ENCODE measurements around the gene SLC16A11. TPM values are rescaled to one million over a fixed set of nuclear protein-coding genes. Genes with fewer than 3 reads are reported as not detected.

The SLC16A11 gene
- total and polyA plus RNA-seq, 2 of the 4 experiments (the other 2 are of a cell fraction): not detected

GRCh38 chr17:7041607-7042500 is 2.0 kb downstream of the SLC16A11 start (continued):
- no peak for TF ChIP-seq SMC3 (IDR thresholded peaks at IDR 0.05; ENCODE audit: low read depth, low read length)

GRCh38 chr17:7039832-7040231 is 4.1 kb downstream of the SLC16A11 start:
- intact Hi-C loops (cut with micrococcal nuclease): loop anchor here (10.0 kb wide), 1 partner anchor 525 kb away; the partner anchor contains the start of gene SENP3
- peaks cover 11% of the 10 kb centered on the region for H3K4me1 ChIP-seq (ENCODE audit: control insufficient read depth, insufficient read depth, low read length)
- H3K36me3 ChIP-seq (ENCODE audit: control insufficient read depth, insufficient read depth, low read length): no peaks in the 10 kb centered on the region
- peaks cover 25% of the 10 kb centered on the region for H3K27me3 ChIP-seq (ENCODE audit: control insufficient read depth, insufficient read depth, low read length)
- CTCF ChIA-PET: no interaction called here
- H3K23ac ChIP-seq (ENCODE audit: low read depth, low read length): no peak overlapping the region
- H4K91ac ChIP-seq (ENCODE audit: insufficient read depth, low read depth, low read length): no peak overlapping the region
- H4K5ac ChIP-seq (ENCODE audit: low read depth, low read length): no peak overlapping the region
- no peaks in the 10 kb centered on the region for H4K20me1 ChIP-seq (ENCODE audit: insufficient read depth, low read length)
- no peak for ATAC-seq (ENCODE audit: low read depth)
- no peak for DNase-seq
- H3K56ac ChIP-seq (ENCODE audit: extremely low read depth, insufficient read depth, low read length): no peak overlapping the region
- no peak overlapping the region for H3K14ac ChIP-seq (replicated peaks; ENCODE audit: low read depth, low read length)
- no peak overlapping the region for H2BK15ac ChIP-seq (ENCODE audit: low read depth, low read length)
- H3K4me2 ChIP-seq (ENCODE audit: low read depth, low read length): no peak overlapping the region
- dilution Hi-C loops (cut with HindIII; ENCODE audit: low sequenced_read_pairs, unreplicated experiment): no loop called here
- WGBS, 2 experiments (ENCODE audit: extremely low coverage in 2 of 2, insufficient read length in 1 of 2): no CpG with 5 or more reads among the region's 5 CpGs
- no peaks in the 10 kb centered on the region for H3K9me3 ChIP-seq (ENCODE audit: control insufficient read depth, insufficient read depth, low read length)
- H3K18ac ChIP-seq (ENCODE audit: low read depth, low read length): no peak overlapping the region
- no peak overlapping the region for H2AK9ac ChIP-seq (replicated peaks; ENCODE audit: low read depth, low read length, poor library complexity)
- no peak overlapping the region for H2BK5ac ChIP-seq (ENCODE audit: low read depth, low read length, poor library complexity, severe bottlenecking)
- H3K4me3 ChIP-seq (ENCODE audit: insufficient read depth, low read depth, low read length): no peak overlapping the region
- H2BK20ac ChIP-seq (ENCODE audit: low read depth, low read length): no peak overlapping the region
- H3K27ac ChIP-seq (ENCODE audit: insufficient read depth, low read length): no peak overlapping the region
- TF ChIP-seq CHD1 (IDR thresholded peaks at IDR 0.05; ENCODE audit: low read depth, low read length) (no peak), RFX5 (IDR thresholded peaks at IDR 0.05; ENCODE audit: low read depth, low read length) (no peak), RAD21 (IDR thresholded peaks at IDR 0.05; ENCODE audit: low read length) (no peak), POLR2A (IDR thresholded peaks at IDR 0.05; ENCODE audit: low read depth, low read length) (no peak), MAZ (IDR thresholded peaks at IDR 0.05; ENCODE audit: borderline replicate concordance, low read depth, low read length) (no peak), SMC3 (IDR thresholded peaks at IDR 0.05; ENCODE audit: low read depth, low read length) (no peak), NFE2L2 (IDR thresholded peaks at IDR 0.05; ENCODE audit: low read depth, low read length) (no peak), MAFK (IDR thresholded peaks at IDR 0.05; ENCODE audit: low read depth, low read length) (no peak), USF2 (IDR thresholded peaks at IDR 0.05; ENCODE audit: low read depth, low read length) (no peak), CEBPB (IDR thresholded peaks at IDR 0.05; ENCODE audit: low read depth, low read length) (no peak), CTCF (conservative IDR thresholded peaks at IDR 0.05; ENCODE audit: low read depth, low read length) (no peak)
- TF ChIP-seq, protein P1, sequence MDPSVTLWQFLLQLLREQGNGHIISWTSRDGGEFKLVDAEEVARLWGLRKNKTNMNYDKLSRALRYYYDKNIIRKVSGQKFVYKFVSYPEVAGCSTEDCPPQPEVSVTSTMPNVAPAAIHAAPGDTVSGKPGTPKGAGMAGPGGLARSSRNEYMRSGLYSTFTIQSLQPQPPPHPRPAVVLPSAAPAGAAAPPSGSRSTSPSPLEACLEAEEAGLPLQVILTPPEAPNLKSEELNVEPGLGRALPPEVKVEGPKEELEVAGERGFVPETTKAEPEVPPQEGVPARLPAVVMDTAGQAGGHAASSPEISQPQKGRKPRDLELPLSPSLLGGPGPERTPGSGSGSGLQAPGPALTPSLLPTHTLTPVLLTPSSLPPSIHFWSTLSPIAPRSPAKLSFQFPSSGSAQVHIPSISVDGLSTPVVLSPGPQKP (IDR thresholded peaks at IDR 0.05; ENCODE audit: borderline replicate concordance, low read depth, low read length): no peak
- H3K79me1 ChIP-seq (ENCODE audit: low read depth in 1 of 2, low read length in 2 of 2): peaks cover 5 to 17% of the 10 kb centered on the region in 2 experiments; a peak in 1 of 4 replicates
- POLR2A ChIA-PET (ENCODE audit: unreplicated experiment): no interaction called here
- no peak overlapping the region for H2AFZ ChIP-seq (replicated peaks; ENCODE audit: low read length, poor library complexity)
- H2BK120ac ChIP-seq (ENCODE audit: low read depth, low read length): no peak overlapping the region
- peaks cover 8% of the 10 kb centered on the region; the same call in 1 of the 2 replicates for H3K9me1 ChIP-seq (ENCODE audit: insufficient read depth, low read length)
- no peak overlapping the region for H2AK5ac ChIP-seq (ENCODE audit: low read depth, low read length)
- H3K4ac ChIP-seq (ENCODE audit: low read depth, low read length): no peak overlapping the region
- no TSS peak for BruUV-seq (replicated peaks)
- in situ Hi-C loops (cut with MboI; ENCODE audit: low sequenced_read_pairs): loop anchor here (10.0 kb wide), 1 partner anchor 265 kb away; the partner anchor contains the start of gene EIF5A
- no peak overlapping the region for H4K8ac ChIP-seq (ENCODE audit: low read depth in 2 of 2, low read length in 2 of 2)
- H3K9ac ChIP-seq (ENCODE audit: low read depth, low read length): no peak overlapping the region

All from IMR-90 (cell line).